HFFc6 (cell line): ENCODE measurements around the gene LAPTM5. TPM values are rescaled to one million over a fixed set of nuclear protein-coding genes. Genes with fewer than 3 reads are reported as not detected.
"Not testable (repeated sequence)": the region's sequence is repeated elsewhere in the genome, so short reads cannot be mapped to it uniquely, and the experiment has no call there.

Source experiments
- DNase-seq: peaks from one replicate; pipeline ENCODE4 v3.0.0-alpha.2; 2018
- H3K27ac Mint-ChIP-seq: 2 replicates; pipeline ENCODE4 v1.8.0; 2020; ENCODE audit warnings: mild to moderate bottlenecking, mixed read lengths
- H3K27me3 Mint-ChIP-seq: 2 replicates; pipeline ENCODE4 v1.8.0; 2021; ENCODE audit warnings: mild to moderate bottlenecking, moderate library complexity, mixed read lengths; ENCODE audit not compliant: insufficient read depth
- H3K36me3 Mint-ChIP-seq: 2 replicates; pipeline ENCODE4 v1.8.0; 2021; ENCODE audit warnings: low read depth, mixed read lengths
- H3K4me1 Mint-ChIP-seq: 2 replicates; pipeline ENCODE4 v1.8.0; 2020; ENCODE audit warnings: low read depth, mixed read lengths
- H3K4me3 Mint-ChIP-seq: 2 replicates; pipeline ENCODE4 v1.8.0; 2020; ENCODE audit warnings: mild to moderate bottlenecking, moderate library complexity, mixed read lengths
- H3K9me3 Mint-ChIP-seq: 2 replicates; pipeline ENCODE4 v1.8.0; 2020; ENCODE audit warnings: mild to moderate bottlenecking, mixed read lengths
- total RNA-seq, 6 experiments: library from RNA; stranded (reverse); fragmentation: NEBNext Ultra II Directional; extraction: Animal tissue kit (Norgen Biotek cat#: 25700); gene quantifications; 2 replicates in 1 of 6; 3 replicates in 5 of 6; pipeline ENCODE4 v1.2.3, GENCODE V29; 2021
- TF ChIP-seq, protein P1 (sequence below): fragments of 200-600 bp; sonication (generic); IDR thresholded peaks from 2 replicates; pipeline ENCODE4 v1.5.0; 2021; ENCODE audit warnings: antibody characterized with exemption, mild to moderate bottlenecking

The LAPTM5 gene
- total RNA-seq, 6 experiments from 2014 or later, result 0.38 to 0.81 (median 0.63) TPM

DNA sequence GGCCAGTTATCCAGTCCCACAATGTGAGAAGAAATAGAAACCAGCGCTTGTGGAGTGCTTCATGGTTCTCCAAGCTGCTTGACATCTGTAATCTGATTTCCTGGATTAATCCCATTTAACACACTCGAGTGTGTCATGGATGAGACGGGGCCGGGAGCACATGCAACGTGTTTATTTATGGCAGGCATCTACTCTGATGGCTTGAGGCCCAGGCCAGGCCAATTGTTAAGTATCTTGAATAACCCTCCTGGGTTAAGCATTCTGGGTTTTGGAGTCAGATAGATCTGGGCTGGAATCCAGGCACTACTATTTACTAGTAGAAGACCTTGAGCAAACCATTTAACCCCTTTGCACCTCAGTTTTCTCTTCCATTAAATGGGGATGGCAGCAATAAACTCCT is 37.5 kb upstream of the LAPTM5 start:
- no peak overlapping the region for H3K4me3 Mint-ChIP-seq
- DNase-seq, result no peak
- no peaks in the 10 kb centered on the region for H3K36me3 Mint-ChIP-seq
- no peaks in the 10 kb centered on the region for H3K9me3 Mint-ChIP-seq
- H3K4me1 Mint-ChIP-seq, result peaks cover 13% of the 10 kb centered on the region
- no peak overlapping the region for H3K27ac Mint-ChIP-seq
- peaks cover 16% of the 10 kb centered on the region for H3K27me3 Mint-ChIP-seq
- TF ChIP-seq, protein P1, sequence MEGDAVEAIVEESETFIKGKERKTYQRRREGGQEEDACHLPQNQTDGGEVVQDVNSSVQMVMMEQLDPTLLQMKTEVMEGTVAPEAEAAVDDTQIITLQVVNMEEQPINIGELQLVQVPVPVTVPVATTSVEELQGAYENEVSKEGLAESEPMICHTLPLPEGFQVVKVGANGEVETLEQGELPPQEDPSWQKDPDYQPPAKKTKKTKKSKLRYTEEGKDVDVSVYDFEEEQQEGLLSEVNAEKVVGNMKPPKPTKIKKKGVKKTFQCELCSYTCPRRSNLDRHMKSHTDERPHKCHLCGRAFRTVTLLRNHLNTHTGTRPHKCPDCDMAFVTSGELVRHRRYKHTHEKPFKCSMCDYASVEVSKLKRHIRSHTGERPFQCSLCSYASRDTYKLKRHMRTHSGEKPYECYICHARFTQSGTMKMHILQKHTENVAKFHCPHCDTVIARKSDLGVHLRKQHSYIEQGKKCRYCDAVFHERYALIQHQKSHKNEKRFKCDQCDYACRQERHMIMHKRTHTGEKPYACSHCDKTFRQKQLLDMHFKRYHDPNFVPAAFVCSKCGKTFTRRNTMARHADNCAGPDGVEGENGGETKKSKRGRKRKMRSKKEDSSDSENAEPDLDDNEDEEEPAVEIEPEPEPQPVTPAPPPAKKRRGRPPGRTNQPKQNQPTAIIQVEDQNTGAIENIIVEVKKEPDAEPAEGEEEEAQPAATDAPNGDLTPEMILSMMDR, result no peak

DNA sequence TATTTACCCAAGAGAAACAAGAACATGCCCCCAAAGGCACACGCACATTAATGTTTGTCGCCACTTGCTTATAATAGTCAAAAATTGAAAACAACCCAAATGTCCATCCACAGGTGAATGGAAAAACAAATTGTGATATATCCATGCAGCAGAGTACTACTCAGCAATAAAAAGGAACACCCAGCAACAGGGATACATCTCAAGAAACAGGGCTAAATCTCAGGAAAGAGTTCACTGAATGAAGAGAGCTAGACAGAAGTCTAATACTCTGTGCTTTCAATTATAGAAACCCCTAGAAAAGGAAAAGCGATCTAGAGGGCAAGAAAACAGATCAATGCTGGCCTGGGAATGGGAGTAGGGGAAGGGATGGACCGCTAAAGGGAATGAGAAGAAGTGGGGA is 36.7 kb upstream of the LAPTM5 start:
- Mint-ChIP-seq H3K27ac (no peak overlapping the region), H3K36me3 (no peaks in the 10 kb centered on the region), H3K27me3 (peaks cover 20% of the 10 kb centered on the region), H3K9me3 (no peaks in the 10 kb centered on the region), H3K4me3 (no peak overlapping the region), H3K4me1 (peaks cover 13% of the 10 kb centered on the region)
- no peak for DNase-seq
- TF ChIP-seq, protein P1, result no peak

DNA sequence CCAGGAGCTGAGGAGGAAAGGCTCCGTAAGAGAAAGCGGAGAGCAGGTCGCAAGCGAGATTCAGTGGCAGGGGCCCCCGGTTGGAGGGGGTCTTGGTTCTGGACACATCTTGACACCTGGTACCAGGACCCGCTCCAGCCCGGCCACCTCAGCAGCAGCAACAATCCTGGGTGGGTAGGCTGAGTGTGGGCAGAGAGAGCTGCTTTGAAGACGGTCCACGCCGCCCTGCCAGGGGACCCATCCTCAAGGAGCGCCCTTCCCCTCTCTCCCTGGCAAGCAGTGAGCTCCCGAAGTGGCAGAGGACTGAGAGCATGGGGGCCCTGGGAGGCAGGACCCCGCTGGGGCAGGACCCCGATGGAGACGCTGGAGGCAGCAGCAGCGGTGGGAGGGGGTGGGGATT is 35.6 kb upstream of the LAPTM5 start:
- Mint-ChIP-seq H3K36me3 (no peaks in the 10 kb centered on the region), H3K4me3 (no peak overlapping the region), H3K27ac (no peak overlapping the region), H3K9me3 (no peaks in the 10 kb centered on the region), H3K27me3 (peaks cover 27% of the 10 kb centered on the region), H3K4me1 (peaks cover 8% of the 10 kb centered on the region)
- DNase-seq, result no peak
- TF ChIP-seq, protein P1, result no peak

DNA sequence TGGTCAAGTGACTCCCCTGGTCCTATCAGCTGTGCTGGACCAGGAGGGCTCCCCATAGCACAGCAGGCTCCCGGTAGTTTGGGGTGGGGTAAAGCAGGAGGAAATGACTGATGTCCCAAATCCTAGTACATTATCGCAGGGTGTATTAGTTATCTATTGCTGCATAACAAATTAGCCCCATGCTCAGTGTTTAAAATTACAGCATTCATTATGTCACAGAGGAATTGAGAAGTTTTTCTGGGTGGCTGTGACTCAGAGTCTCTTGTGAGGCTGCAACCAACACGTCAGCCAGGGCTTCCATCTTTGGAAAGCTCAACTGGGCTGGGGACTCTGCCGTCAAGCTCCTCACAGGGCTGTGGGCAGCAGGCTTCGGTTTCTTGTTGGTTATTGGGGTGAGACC is 34.3 kb upstream of the LAPTM5 start:
- TF ChIP-seq, protein P1, result no peak
- no peak for DNase-seq
- no peak overlapping the region for H3K4me3 Mint-ChIP-seq
- H3K9me3 Mint-ChIP-seq, result no peaks in the 10 kb centered on the region
- H3K27me3 Mint-ChIP-seq, result peaks cover 34% of the 10 kb centered on the region
- no peaks in the 10 kb centered on the region for H3K36me3 Mint-ChIP-seq
- H3K27ac Mint-ChIP-seq, result no peak overlapping the region
- H3K4me1 Mint-ChIP-seq, result no peaks in the 10 kb centered on the region

DNA sequence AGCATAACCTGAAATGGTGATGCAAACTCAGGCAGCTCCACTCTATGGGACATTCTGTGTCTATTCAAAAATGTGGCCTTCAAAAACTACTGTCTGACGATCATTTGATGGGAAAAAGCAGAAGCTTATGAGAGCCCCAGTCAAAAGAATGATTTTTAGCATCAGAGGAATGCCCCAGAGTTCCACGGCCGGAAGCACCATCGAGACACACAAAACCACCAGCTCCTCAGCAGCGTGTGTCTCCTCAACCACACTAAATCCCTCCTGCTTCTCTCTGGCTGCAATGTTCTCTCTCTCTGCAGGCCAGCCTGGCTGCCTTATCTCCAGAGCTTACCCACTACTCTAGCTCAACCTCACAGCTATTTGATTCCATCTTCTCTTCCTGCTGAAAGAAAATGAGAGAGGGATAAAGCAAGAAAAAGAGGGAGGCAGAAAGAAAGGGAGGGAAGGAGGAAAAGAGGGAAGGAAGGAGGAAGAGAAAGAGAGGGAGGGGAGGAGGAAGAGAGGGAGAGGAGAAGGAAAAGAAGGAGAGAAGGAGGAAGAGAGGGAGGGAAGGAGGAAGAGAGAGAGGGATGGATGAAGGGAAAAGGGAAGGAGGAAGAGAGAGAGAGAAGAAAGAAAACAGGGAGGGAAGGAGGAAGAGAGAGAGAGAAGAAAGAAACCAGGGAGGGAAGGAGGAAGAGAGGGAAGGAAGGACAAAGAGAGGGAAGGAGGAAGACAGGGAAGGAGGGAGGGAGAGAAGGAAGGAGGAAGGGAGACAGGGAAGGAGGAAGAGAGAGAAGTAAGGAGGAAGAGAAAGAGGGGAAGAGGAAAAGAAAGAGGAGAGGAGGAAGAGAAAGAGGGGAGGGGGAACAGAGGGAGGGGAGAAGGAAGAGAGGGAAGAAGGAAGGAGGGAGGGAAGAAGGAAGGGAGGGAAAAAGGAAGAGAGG is 33.5 kb upstream of the LAPTM5 start:
- no peak for DNase-seq
- no peaks in the 10 kb centered on the region for H3K9me3 Mint-ChIP-seq
- no peak overlapping the region for H3K4me3 Mint-ChIP-seq
- no peak overlapping the region for H3K27ac Mint-ChIP-seq
- peaks cover 34% of the 10 kb centered on the region for H3K27me3 Mint-ChIP-seq
- no peaks in the 10 kb centered on the region for H3K36me3 Mint-ChIP-seq
- TF ChIP-seq, protein P1, result no peak
- H3K4me1 Mint-ChIP-seq, result no peaks in the 10 kb centered on the region

DNA sequence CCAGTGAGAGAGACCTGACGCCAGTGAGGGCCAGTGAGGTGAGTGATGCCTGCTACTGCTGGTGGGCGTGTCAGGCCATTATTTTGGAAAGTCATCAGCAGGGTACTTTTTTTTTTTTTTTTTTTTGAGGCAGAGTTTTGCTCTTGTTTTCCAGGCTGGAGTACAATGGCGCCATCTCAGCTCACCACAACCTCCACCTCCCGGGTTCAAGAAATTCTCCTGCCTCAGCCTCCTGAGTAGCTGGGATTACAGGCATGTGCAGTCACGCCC is 32.6 kb upstream of the LAPTM5 start:
- not testable (repeated sequence) for H3K36me3 Mint-ChIP-seq, DNase-seq, H3K4me1 Mint-ChIP-seq, H3K4me3 Mint-ChIP-seq, H3K27ac Mint-ChIP-seq, H3K9me3 Mint-ChIP-seq
- H3K27me3 Mint-ChIP-seq, result peaks cover 34% of the 10 kb centered on the region
